Smooth muscle cell (in vitro differentiated cells): ENCODE data around the gene BATF3. TPM values are rescaled to one million over a fixed set of nuclear protein-coding genes. Genes with fewer than 3 reads are reported as not detected.
"Not testable (repeated sequence)": the region's sequence is repeated elsewhere in the genome, so short reads cannot be mapped to it uniquely, and the experiment has no call there.

Source experiments
- DNase-seq: peaks from one replicate; lab custom pipeline; 2025; ENCODE audit not compliant: unreplicated experiment; lab: John Stamatoyannopoulos, UW
- H2AFZ ChIP-seq: fragments of 200-600 bp; sonication (generic); 2 replicates; pipeline ENCODE4 v1.6.0; 2016; ENCODE audit warnings: antibody characterized with exemption, low read depth, mild to moderate bottlenecking
- H3F3A ChIP-seq: fragments of 200-600 bp; sonication (generic); 2 replicates; pipeline ENCODE4 v1.6.0; 2017; ENCODE audit warnings: antibody characterized with exemption, low read depth
- H3K27ac ChIP-seq: fragments of 200-600 bp; sonication (generic); 2 replicates; pipeline ENCODE4 v1.5.1; 2016; ENCODE audit warnings: low read depth, mild to moderate bottlenecking
- H3K27me3 ChIP-seq: fragments of 200-600 bp; sonication (generic); 2 replicates; pipeline ENCODE4 v1.6.1; 2016; ENCODE audit warnings: low read depth, mild to moderate bottlenecking
- H3K36me3 ChIP-seq: fragments of 200-600 bp; sonication (generic); 2 replicates; pipeline ENCODE4 v1.5.1; 2016; ENCODE audit warnings: low read depth
- H3K4me1 ChIP-seq: fragments of 200-600 bp; sonication (generic); 2 replicates; pipeline ENCODE4 v1.5.1; 2016; ENCODE audit warnings: low read depth
- H3K4me2 ChIP-seq: fragments of 200-600 bp; sonication (generic); 2 replicates; pipeline ENCODE4 v1.6.0; 2016; ENCODE audit warnings: mild to moderate bottlenecking
- H3K4me3 ChIP-seq: fragments of 200-600 bp; sonication (generic); 2 replicates; pipeline ENCODE4 v1.5.1; 2016; ENCODE audit warnings: mild to moderate bottlenecking
- H3K79me2 ChIP-seq: fragments of 200-600 bp; sonication (generic); 2 replicates; pipeline ENCODE4 v1.6.0; 2016; ENCODE audit warnings: low read depth, mild to moderate bottlenecking
- H3K9ac ChIP-seq: fragments of 200-600 bp; sonication (generic); 2 replicates; pipeline ENCODE4 v1.6.0; 2016; ENCODE audit warnings: low read depth
- H3K9me3 ChIP-seq: fragments of 200-600 bp; sonication (generic); replicated peaks from 2 replicates; pipeline ENCODE4 v1.5.1; 2016; ENCODE audit warnings: low read depth
- H4K20me1 ChIP-seq: fragments of 200-600 bp; sonication (generic); 2 replicates; pipeline ENCODE4 v1.6.0; 2016; ENCODE audit warnings: low read depth
- WGBS: methylation state at CpG from one replicate; pipeline ENCODE4 v1.1.7; 2016; ENCODE audit warnings: low lambda C conversion rate; 5-methylcytosine and 5-hydroxymethylcytosine counted together
- polyA plus RNA-seq: library from polyadenylated mRNA; unstranded; fragments of >200 nt; fragmentation: Nextera tagmentation; extraction: Ambion mirVana; gene quantifications from 2 replicates; pipeline ENCODE4 v1.2.1, GENCODE V29; 2016
- total RNA-seq: library from RNA; depleted of rRNA; stranded (reverse); fragments of >200 nt; gene quantifications from 2 replicates; pipeline ENCODE4 v1.2.3, GENCODE V29; 2014
- TF ChIP-seq, protein P1 (sequence below): fragments of 200-600 bp; sonication (generic); IDR thresholded peaks from 2 replicates; pipeline ENCODE4 v1.5.1; 2017; ENCODE audit warnings: borderline replicate concordance, mild to moderate bottlenecking, antibody characterized with exemption; ENCODE audit not compliant: insufficient read depth, poor library complexity, severe bottlenecking

The BATF3 gene
- total and polyA plus RNA-seq, 2 experiments from 2014 or later, result 5.8 to 11.5 TPM

- Histone ChIP-seq H3K27ac (no peak overlapping the region), H4K20me1 (no peaks in the 10 kb centered on the region), H3K79me2 (no peaks in the 10 kb centered on the region), H3K4me3 (no peak overlapping the region), H3K36me3 (no peaks in the 10 kb centered on the region), H3K27me3 (no peaks in the 10 kb centered on the region), H3K9me3 (no peaks in the 10 kb centered on the region), H3F3A (no peaks in the 10 kb centered on the region), H3K9ac (no peak overlapping the region), H2AFZ (no peak overlapping the region), H3K4me1 (no peaks in the 10 kb centered on the region), H3K4me2 (no peak overlapping the region)
- TF ChIP-seq, protein P1, sequence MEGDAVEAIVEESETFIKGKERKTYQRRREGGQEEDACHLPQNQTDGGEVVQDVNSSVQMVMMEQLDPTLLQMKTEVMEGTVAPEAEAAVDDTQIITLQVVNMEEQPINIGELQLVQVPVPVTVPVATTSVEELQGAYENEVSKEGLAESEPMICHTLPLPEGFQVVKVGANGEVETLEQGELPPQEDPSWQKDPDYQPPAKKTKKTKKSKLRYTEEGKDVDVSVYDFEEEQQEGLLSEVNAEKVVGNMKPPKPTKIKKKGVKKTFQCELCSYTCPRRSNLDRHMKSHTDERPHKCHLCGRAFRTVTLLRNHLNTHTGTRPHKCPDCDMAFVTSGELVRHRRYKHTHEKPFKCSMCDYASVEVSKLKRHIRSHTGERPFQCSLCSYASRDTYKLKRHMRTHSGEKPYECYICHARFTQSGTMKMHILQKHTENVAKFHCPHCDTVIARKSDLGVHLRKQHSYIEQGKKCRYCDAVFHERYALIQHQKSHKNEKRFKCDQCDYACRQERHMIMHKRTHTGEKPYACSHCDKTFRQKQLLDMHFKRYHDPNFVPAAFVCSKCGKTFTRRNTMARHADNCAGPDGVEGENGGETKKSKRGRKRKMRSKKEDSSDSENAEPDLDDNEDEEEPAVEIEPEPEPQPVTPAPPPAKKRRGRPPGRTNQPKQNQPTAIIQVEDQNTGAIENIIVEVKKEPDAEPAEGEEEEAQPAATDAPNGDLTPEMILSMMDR, result no peak
- 95% methylated on average over 5 of the region's 5 CpGs for WGBS
- no peak for DNase-seq
Observed at GRCh38 chr1:212728606-212729005, 29.0 kb upstream of the BATF3 start.

DNA sequence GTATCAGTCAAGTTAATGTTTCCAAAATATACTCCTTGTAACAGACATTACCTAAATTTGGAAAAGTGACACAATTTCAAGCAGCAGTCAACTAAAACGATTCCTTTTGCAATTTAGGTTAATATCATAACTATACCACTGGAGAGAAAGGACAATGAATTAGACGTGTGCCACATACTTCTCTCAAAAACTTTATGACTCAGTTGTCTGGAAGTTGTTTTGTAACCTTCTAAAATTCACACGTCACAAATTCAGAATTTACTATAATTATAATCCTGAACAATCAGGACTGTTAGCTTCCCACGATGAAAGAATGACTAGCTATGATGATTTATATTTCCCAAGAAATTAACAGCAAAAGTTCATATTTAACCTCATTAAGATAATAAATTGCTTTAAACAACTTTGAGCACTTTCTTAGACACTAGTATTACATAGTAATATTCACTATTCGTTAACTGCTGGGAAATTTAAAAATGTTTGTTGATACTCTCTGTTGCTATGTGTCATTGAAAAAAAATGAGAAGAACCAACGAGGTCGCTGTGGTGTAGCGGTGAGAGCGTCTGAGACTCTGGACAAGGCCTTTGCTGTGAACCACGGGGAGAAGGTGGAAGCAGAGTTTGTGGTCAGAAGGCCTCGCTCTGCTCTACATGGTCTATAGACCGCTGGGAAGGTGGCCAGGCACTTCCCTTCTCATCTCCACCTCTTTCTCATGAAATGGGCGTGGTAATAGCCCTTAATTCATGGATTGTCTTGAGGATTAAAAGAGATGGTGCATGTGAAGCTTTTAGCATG lies 27.9 kb upstream of the BATF3 start:
- DNase-seq, result no peak
- no peaks in the 10 kb centered on the region for H3K9me3 ChIP-seq
- H3K36me3 ChIP-seq, result no peaks in the 10 kb centered on the region
- WGBS, result 81% methylated on average over 13 of the region's 13 CpGs
- no peaks in the 10 kb centered on the region for H3K79me2 ChIP-seq
- no peaks in the 10 kb centered on the region for H4K20me1 ChIP-seq
- H3F3A ChIP-seq, result no peaks in the 10 kb centered on the region
- TF ChIP-seq, protein P1, result no peak
- H3K9ac ChIP-seq, result no peak overlapping the region
- no peak overlapping the region for H2AFZ ChIP-seq
- H3K4me3 ChIP-seq, result no peak overlapping the region
- H3K4me2 ChIP-seq, result no peak overlapping the region
- peak overlapping the region; percentile 56 for H3K27ac ChIP-seq
- H3K27me3 ChIP-seq, result no peaks in the 10 kb centered on the region
- H3K4me1 ChIP-seq, result no peaks in the 10 kb centered on the region

DNA sequence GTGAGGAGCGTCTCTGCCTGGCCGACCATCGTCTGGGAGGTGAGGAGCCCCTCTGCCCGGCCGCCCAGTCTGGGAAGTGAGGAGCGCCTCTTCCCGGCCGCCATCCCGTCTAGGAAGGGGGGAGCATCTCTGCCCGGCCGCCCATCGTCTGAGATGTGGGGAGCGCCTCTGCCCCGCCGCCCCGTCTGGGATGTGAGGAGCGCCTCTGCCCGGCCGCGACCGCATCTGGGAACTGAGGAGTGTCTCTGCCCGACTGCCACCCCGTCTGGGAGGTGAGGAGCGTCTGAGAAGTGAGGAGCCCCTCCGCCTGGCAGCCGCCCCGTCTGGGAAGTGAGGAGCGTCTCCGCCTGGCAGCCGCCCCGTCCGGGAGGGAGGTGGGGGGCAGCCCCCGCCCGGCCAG lies 25.0 kb upstream of the BATF3 start:
- not testable (repeated sequence) for H3K4me2 ChIP-seq, H4K20me1 ChIP-seq, H3K4me3 ChIP-seq, H3K36me3 ChIP-seq, H3K27me3 ChIP-seq, H3K4me1 ChIP-seq, H3F3A ChIP-seq, H3K9ac ChIP-seq, DNase-seq, H3K9me3 ChIP-seq, H2AFZ ChIP-seq, H3K79me2 ChIP-seq, H3K27ac ChIP-seq
- WGBS, result 97% methylated on average over 27 of the region's 34 CpGs

DNA sequence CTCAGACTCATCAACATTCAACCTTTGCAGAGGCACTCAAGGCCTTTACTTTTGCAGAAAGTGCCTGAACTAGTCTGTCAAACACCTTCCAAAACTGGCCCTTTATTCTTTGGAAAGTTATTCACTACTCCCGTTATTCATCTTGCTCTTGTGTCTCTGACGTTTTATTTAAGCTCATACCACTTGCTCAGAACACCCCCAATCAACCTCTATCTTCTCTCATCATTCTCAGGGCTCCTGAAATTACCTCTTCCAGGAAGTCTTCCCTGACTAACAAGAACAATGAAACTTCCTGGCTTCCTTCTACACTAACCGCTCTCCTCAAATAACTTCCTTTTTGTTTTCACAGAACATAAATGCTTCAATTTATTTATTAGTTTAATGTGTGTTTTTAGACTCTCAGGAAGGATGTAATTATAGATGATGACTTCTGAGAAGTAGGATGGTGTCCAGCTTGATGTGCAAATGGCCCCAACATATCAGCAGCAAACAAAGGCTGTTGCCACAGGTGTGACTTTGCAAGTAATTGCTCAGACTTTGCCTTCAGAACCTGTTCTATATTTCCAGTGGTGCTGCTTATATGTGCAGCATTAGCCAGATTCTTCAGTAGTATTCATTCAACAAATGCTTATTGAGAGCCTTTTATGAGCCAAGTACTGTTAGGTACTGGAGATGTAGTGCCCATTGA lies 22.8 kb upstream of the BATF3 start:
- H3K9ac ChIP-seq, result no peak overlapping the region
- no peaks in the 10 kb centered on the region for H4K20me1 ChIP-seq
- H2AFZ ChIP-seq, result no peak overlapping the region
- no peak overlapping the region for H3K4me3 ChIP-seq
- no peaks in the 10 kb centered on the region for H3K4me1 ChIP-seq
- peaks cover 6% of the 10 kb centered on the region for H3K27me3 ChIP-seq
- TF ChIP-seq, protein P1, result no peak
- no peak overlapping the region for H3K4me2 ChIP-seq
- DNase-seq, result no peak
- H3K79me2 ChIP-seq, result no peaks in the 10 kb centered on the region
- no peak overlapping the region for H3K27ac ChIP-seq
- H3K36me3 ChIP-seq, result no peaks in the 10 kb centered on the region
- WGBS, result 95% methylated on average over 3 of the region's 3 CpGs
- H3K9me3 ChIP-seq, result no peaks in the 10 kb centered on the region
- no peaks in the 10 kb centered on the region for H3F3A ChIP-seq
